ENCODE results near the gene BMP2K. TPM values are rescaled to one million over a fixed set of nuclear protein-coding genes. Genes with fewer than 3 reads are reported as not detected.
A peak's percentile ranks its signal among the peaks of the same experiment; 100 is the strongest.

The BMP2K gene
- polyA plus RNA-seq, 4 donors, result 9.7 to 134 (median 10.9) TPM

DNA sequence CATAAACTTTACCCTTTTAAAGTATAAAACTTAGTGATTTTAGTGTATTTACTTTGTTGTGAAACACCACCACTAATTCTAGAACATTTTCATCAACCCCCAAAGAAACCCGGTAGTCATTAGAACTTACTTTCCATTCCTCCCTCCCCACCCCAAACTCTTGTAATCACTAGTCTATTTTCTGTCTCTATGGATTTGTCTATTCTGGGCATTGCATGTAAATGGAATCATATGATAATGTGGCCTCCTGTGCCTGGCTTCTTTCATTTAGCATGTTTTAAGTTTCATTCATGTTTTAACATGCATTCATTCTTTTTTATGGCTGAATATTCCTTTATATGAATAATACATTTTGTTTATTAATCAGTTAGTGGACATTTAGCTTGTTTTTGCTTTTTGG lies 27.8 kb downstream of the BMP2K start:
- FAIRE-seq (no peak), DNase-seq (no peak)
- Histone ChIP-seq H3K4me3 (ENCODE audit: low read depth in 1 of 3, low read length in 3 of 3) (no peak overlapping the region), H3K4me1 (ENCODE audit: control insufficient read depth in 3 of 3, insufficient read depth in 2 of 3, low read depth in 1 of 3, low read length in 2 of 3) (no peaks in the 10 kb centered on the region), H3K27me3 (ENCODE audit: control insufficient read depth in 3 of 3, insufficient read depth in 3 of 3, low read length in 3 of 3) (no peaks in the 10 kb centered on the region), H3K36me3 (ENCODE audit: control insufficient read depth in 3 of 3, insufficient read depth in 2 of 3, low read depth in 1 of 3, low read length in 3 of 3) (peaks cover 0 to 12% (median 0%) of the 10 kb centered on the region in 3 donors), H3K27ac (ENCODE audit: low read depth in 1 of 3, low read length in 2 of 3) (no peak overlapping the region), H3K9me3 (ENCODE audit: control insufficient read depth in 2 of 2, insufficient read depth in 1 of 2, low read depth in 1 of 2, low read length in 1 of 2) (peaks cover 0 to 8% of the 10 kb centered on the region in 2 donors)
- WGBS, 3 donors, result 91 to 97% (median 91%) methylated on average over 1 of the region's 1 CpG

DNA sequence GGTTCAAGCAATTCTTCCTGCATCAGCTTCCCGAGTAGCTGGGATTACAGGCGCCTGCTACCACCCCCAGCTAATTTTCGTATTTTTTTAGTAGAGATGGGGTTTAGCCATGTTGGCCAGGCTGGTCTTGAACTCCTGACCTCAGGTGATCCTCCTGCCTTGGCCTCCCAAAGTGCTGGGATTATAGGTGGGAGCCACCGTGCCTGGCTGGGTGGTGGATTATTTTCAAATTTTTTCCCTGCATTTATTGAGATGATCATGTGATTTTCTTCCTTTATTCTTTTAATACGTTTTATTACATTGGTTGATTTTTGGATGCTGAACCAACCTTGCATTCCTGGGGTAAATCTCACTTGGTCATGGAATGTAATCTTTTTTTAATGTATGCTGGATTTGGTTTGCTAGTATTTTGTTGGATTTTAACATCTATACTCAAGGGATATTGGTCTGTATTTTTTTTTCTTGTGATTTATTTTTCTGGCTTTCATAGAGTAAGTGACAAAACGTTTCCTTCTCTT lies 30.9 kb downstream of the BMP2K start:
- Histone ChIP-seq H3K4me3 (ENCODE audit: low read depth in 1 of 3, low read length in 3 of 3) (no peak overlapping the region), H3K27ac (ENCODE audit: low read depth in 1 of 3, low read length in 2 of 3) (no peak overlapping the region), H3K27me3 (ENCODE audit: control insufficient read depth in 3 of 3, insufficient read depth in 3 of 3, low read length in 3 of 3) (no peaks in the 10 kb centered on the region), H3K36me3 (ENCODE audit: control insufficient read depth in 3 of 3, insufficient read depth in 2 of 3, low read depth in 1 of 3, low read length in 3 of 3) (peaks cover 0 to 16% (median 0%) of the 10 kb centered on the region in 3 donors), H3K4me1 (ENCODE audit: control insufficient read depth in 3 of 3, insufficient read depth in 2 of 3, low read depth in 1 of 3, low read length in 2 of 3) (peaks cover 0 to 12% (median 0%) of the 10 kb centered on the region in 3 donors), H3K9me3 (ENCODE audit: control insufficient read depth in 2 of 2, insufficient read depth in 1 of 2, low read depth in 1 of 2, low read length in 1 of 2) (peaks cover 0 to 8% of the 10 kb centered on the region in 2 donors)
- FAIRE-seq (no peak), DNase-seq (no peak)
- WGBS, 3 donors, result 92 to 98% (median 95%) methylated on average over 6 of the region's 6 CpGs

DNA sequence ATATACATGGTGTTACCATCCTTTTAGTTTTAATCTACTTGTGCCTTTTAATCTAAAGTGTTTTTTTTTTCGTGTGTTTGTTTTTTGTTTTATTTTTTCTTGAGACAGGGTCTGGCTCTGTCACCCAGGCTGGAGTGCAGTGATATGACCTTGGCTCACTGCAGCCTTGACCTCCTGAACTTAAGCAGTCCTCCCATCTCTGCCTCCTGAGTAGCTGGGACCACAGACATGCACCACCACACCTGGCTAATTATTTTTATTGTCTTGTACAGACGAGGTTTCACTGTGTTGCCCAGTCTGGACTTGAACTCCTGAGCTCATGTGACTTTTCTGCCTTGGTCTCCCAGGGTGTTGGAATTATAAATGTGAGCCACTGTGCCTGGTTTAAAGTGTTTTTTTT lies 33.1 kb downstream of the BMP2K start:
- no peak for DNase-seq
- FAIRE-seq, result no peak
- Histone ChIP-seq H3K4me3 (ENCODE audit: low read depth in 1 of 3, low read length in 3 of 3) (no peak overlapping the region), H3K4me1 (ENCODE audit: control insufficient read depth in 3 of 3, insufficient read depth in 2 of 3, low read depth in 1 of 3, low read length in 2 of 3) (peaks cover 0 to 13% (median 0%) of the 10 kb centered on the region in 3 donors), H3K9me3 (ENCODE audit: control insufficient read depth in 2 of 2, insufficient read depth in 1 of 2, low read depth in 1 of 2, low read length in 1 of 2) (peaks cover 0 to 8% of the 10 kb centered on the region in 2 donors), H3K36me3 (ENCODE audit: control insufficient read depth in 3 of 3, insufficient read depth in 2 of 3, low read depth in 1 of 3, low read length in 3 of 3) (peaks cover 0 to 16% (median 0%) of the 10 kb centered on the region in 3 donors), H3K27ac (ENCODE audit: low read depth in 1 of 3, low read length in 2 of 3) (no peak overlapping the region), H3K27me3 (ENCODE audit: control insufficient read depth in 3 of 3, insufficient read depth in 3 of 3, low read length in 3 of 3) (no peaks in the 10 kb centered on the region)
- WGBS, 3 donors, result 58 to 63% (median 59%) methylated on average over 2 of the region's 2 CpGs

DNA sequence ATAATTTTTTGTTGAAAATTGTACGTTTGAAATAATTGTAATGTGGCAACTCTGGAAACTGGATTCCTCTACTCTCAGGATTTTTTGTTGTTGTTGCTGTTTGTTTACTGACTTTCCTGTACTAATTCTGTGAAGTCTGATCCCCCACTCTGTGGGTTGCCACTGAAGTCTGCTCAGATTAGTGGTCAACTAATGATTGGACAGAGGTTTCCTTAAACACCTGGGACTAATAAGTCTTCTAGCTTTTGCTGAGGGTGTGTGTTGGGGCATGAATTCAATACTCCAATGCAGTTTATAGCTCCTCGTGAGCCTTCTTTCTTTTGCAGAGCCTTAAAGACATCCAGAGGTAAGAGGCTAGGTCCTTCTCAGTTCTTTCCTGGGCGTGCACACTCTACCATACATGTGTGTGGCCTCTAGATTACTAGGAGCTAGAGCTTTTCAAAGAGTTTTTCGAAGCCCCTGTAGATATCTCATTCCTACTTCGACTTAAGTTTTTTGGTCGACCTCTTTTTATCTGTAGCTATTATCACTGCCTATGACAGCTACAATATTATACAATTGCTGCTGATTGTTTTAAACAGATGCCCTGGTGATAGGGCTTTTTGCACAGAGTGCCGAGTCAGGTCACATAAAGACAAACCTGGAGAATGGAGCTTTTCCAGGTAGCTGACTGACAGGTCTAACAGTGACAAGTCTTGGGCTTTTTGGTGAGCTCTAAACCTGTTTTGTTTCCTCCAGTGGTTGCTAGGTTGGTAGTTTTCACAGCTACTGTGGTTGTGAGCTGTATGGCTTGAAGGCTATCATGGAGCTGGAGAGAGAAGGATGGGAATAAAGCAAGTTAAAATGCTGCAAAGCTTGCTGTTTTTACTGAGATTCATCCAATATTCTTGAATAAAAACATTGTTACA lies 34.0 kb downstream of the BMP2K start:
- no peak overlapping the region for H3K27ac ChIP-seq (ENCODE audit: low read depth in 1 of 3, low read length in 2 of 3)
- no peak for FAIRE-seq
- H3K9me3 ChIP-seq (ENCODE audit: control insufficient read depth in 2 of 2, insufficient read depth in 1 of 2, low read depth in 1 of 2, low read length in 1 of 2), result peaks cover 0 to 8% of the 10 kb centered on the region in 2 donors
- peaks cover 0 to 16% (median 0%) of the 10 kb centered on the region in 3 donors for H3K36me3 ChIP-seq (ENCODE audit: control insufficient read depth in 3 of 3, insufficient read depth in 2 of 3, low read depth in 1 of 3, low read length in 3 of 3)
- WGBS, 3 donors, result 83 to 85% (median 84%) methylated on average over 7 of the region's 7 CpGs
- no peak overlapping the region for H3K4me3 ChIP-seq (ENCODE audit: low read depth in 1 of 3, low read length in 3 of 3)
- DNase-seq, result peak in 1 of 2 donors; percentile 20
- peaks cover 0 to 13% (median 0%) of the 10 kb centered on the region in 3 donors for H3K4me1 ChIP-seq (ENCODE audit: control insufficient read depth in 3 of 3, insufficient read depth in 2 of 3, low read depth in 1 of 3, low read length in 2 of 3)
- no peaks in the 10 kb centered on the region for H3K27me3 ChIP-seq (ENCODE audit: control insufficient read depth in 3 of 3, insufficient read depth in 3 of 3, low read length in 3 of 3)

DNA sequence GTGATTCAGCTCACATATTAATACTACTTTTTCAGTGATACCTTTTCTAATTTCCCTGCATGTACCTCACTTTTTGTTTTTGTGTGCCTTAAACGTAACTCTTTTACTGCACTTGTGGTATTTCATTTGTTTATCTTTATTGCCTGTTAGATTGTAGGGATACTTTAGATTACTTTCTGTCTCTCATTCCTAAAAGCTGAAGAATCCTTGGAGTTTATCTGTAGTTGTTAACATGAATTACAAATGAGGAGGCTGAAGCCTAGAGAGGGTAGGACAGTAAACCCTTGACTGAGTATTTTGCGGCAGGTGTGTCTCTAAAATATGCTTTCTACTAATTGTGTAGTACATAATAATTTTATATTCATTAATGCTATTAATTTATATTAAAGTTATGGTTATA lies 34.9 kb downstream of the BMP2K start:
- no peak overlapping the region for H3K4me3 ChIP-seq (ENCODE audit: low read depth in 1 of 3, low read length in 3 of 3)
- no peak overlapping the region for H3K27ac ChIP-seq (ENCODE audit: low read depth in 1 of 3, low read length in 2 of 3)
- peaks cover 0 to 7% of the 10 kb centered on the region in 2 donors for H3K9me3 ChIP-seq (ENCODE audit: control insufficient read depth in 2 of 2, insufficient read depth in 1 of 2, low read depth in 1 of 2, low read length in 1 of 2)
- peaks cover 0 to 16% (median 0%) of the 10 kb centered on the region in 3 donors for H3K36me3 ChIP-seq (ENCODE audit: control insufficient read depth in 3 of 3, insufficient read depth in 2 of 3, low read depth in 1 of 3, low read length in 3 of 3)
- H3K4me1 ChIP-seq (ENCODE audit: control insufficient read depth in 3 of 3, insufficient read depth in 2 of 3, low read depth in 1 of 3, low read length in 2 of 3), result peaks cover 0 to 13% (median 0%) of the 10 kb centered on the region in 3 donors
- WGBS, 3 donors, result 45 to 67% (median 58%) methylated on average over 2 of the region's 2 CpGs
- H3K27me3 ChIP-seq (ENCODE audit: control insufficient read depth in 3 of 3, insufficient read depth in 3 of 3, low read length in 3 of 3), result no peaks in the 10 kb centered on the region
- DNase-seq (peak in 1 of 2 donors; percentile 10), FAIRE-seq (no peak)

DNA sequence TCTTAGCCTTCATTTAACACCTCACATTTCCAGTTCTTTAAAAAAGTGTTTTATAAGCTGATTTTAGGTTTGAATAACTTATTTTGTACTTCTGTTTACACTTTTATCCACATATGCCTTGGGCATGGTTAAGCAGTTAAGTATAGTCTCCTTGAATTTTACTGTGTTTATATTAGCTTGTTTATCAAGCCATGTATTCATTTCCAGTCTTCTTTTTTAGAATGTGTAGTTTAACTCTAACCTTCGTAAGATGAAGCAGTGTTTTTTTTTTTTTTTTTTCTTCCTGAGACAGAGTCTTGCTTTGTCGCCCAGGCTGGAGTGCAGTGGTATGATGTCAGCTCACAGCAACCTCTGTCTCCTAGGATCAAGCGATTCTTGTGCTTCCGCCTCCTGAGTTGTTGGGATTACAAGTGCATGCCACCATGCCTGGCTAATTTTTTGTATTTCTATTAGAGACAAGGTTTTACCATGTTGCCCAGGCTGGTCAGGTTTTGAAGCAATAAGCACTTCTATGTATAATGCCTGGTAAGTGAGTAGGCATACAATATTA lies 42.5 kb downstream of the BMP2K start:
- no peak overlapping the region for H3K4me3 ChIP-seq (ENCODE audit: low read depth in 1 of 3, low read length in 3 of 3)
- H3K36me3 ChIP-seq (ENCODE audit: control insufficient read depth in 3 of 3, insufficient read depth in 2 of 3, low read depth in 1 of 3, low read length in 3 of 3), result peaks cover 0 to 5% (median 0%) of the 10 kb centered on the region in 3 donors
- no peaks in the 10 kb centered on the region for H3K4me1 ChIP-seq (ENCODE audit: control insufficient read depth in 3 of 3, insufficient read depth in 2 of 3, low read depth in 1 of 3, low read length in 2 of 3)
- DNase-seq (no peak), FAIRE-seq (no peak)
- no peaks in the 10 kb centered on the region for H3K9me3 ChIP-seq (ENCODE audit: control insufficient read depth in 2 of 2, insufficient read depth in 1 of 2, low read depth in 1 of 2, low read length in 1 of 2)
- 91 to 98% (median 94%) methylated on average over 4 of the region's 4 CpGs for WGBS, 3 donors
- H3K27me3 ChIP-seq (ENCODE audit: control insufficient read depth in 3 of 3, insufficient read depth in 3 of 3, low read length in 3 of 3), result no peaks in the 10 kb centered on the region
- H3K27ac ChIP-seq (ENCODE audit: low read depth in 1 of 3, low read length in 2 of 3), result no peak overlapping the region

DNA sequence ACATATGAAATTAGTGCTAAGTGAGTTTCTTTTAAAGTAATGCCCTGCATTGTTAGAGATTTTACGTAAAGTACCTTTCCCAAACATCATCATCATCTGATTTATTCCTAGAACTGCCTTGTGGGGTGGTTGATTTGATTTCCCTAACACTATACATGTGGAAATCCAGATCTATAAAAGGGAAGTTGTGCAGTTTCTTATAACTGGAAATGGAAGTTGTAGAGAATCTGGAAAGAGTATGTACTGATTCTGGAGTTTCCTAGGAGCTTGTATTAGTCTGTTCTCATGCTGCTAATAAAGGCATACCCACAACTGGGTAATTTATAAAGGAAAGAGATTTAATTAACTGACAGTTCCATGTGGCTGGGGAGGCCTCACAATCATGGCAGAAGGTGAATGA lies 47.9 kb downstream of the BMP2K start:
- FAIRE-seq, result no peak

DNA sequence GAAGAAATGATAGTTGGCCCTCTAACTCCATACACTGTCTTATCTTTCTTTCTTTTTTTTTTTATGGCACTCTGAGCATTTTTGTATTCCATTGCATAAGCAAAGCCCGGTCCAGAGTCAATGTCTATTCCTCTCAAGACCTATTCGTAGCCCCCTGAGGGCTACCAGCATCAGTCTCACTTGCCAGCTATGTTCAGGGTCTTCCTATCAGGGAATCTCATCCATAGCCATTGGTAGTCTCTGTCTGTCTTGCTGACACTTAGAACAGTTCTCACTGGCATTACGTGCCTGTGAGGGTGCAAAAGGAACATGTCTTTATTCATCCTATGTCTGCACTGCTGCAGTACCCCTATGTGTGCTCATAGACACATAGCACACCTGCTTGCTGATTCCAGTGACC lies 51.0 kb downstream of the BMP2K start:
- 88 to 95% (median 95%) methylated on average over 3 of the region's 3 CpGs for WGBS, 3 donors
- peaks cover 4 to 29% (median 9%) of the 10 kb centered on the region in 3 donors for H3K36me3 ChIP-seq (ENCODE audit: control insufficient read depth in 3 of 3, insufficient read depth in 2 of 3, low read depth in 1 of 3, low read length in 3 of 3)
- FAIRE-seq (no peak), DNase-seq (no peak)
- H3K9me3 ChIP-seq (ENCODE audit: control insufficient read depth in 2 of 2, insufficient read depth in 1 of 2, low read depth in 1 of 2, low read length in 1 of 2), result no peaks in the 10 kb centered on the region
- no peak overlapping the region for H3K4me3 ChIP-seq (ENCODE audit: low read depth in 1 of 3, low read length in 3 of 3)
- no peak overlapping the region for H3K27ac ChIP-seq (ENCODE audit: low read depth in 1 of 3, low read length in 2 of 3)
- no peaks in the 10 kb centered on the region for H3K27me3 ChIP-seq (ENCODE audit: control insufficient read depth in 3 of 3, insufficient read depth in 3 of 3, low read length in 3 of 3)
- H3K4me1 ChIP-seq (ENCODE audit: control insufficient read depth in 3 of 3, insufficient read depth in 2 of 3, low read depth in 1 of 3, low read length in 2 of 3), result no peaks in the 10 kb centered on the region

More for the DNA sequence above, 47.9 kb downstream of the BMP2K start:
- no peaks in the 10 kb centered on the region for H3K27me3 ChIP-seq (ENCODE audit: control insufficient read depth in 3 of 3, insufficient read depth in 3 of 3, low read length in 3 of 3)
- 97 to 100% (median 100%) methylated on average over 1 of the region's 1 CpG for WGBS, 3 donors
- no peak overlapping the region for H3K4me3 ChIP-seq (ENCODE audit: low read depth in 1 of 3, low read length in 3 of 3)
- no peak overlapping the region for H3K27ac ChIP-seq (ENCODE audit: low read depth in 1 of 3, low read length in 2 of 3)
- DNase-seq, result no peak
- no peaks in the 10 kb centered on the region for H3K9me3 ChIP-seq (ENCODE audit: control insufficient read depth in 2 of 2, insufficient read depth in 1 of 2, low read depth in 1 of 2, low read length in 1 of 2)
- no peaks in the 10 kb centered on the region for H3K4me1 ChIP-seq (ENCODE audit: control insufficient read depth in 3 of 3, insufficient read depth in 2 of 3, low read depth in 1 of 3, low read length in 2 of 3)
- H3K36me3 ChIP-seq (ENCODE audit: control insufficient read depth in 3 of 3, insufficient read depth in 2 of 3, low read depth in 1 of 3, low read length in 3 of 3), result peaks cover 4 to 25% (median 9%) of the 10 kb centered on the region in 3 donors

Measured in small intestine (tissue), 7 donors.